ENCODE results near the gene SLC35F6.

Gene SLC35F6, protein sequence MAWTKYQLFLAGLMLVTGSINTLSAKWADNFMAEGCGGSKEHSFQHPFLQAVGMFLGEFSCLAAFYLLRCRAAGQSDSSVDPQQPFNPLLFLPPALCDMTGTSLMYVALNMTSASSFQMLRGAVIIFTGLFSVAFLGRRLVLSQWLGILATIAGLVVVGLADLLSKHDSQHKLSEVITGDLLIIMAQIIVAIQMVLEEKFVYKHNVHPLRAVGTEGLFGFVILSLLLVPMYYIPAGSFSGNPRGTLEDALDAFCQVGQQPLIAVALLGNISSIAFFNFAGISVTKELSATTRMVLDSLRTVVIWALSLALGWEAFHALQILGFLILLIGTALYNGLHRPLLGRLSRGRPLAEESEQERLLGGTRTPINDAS

DNA sequence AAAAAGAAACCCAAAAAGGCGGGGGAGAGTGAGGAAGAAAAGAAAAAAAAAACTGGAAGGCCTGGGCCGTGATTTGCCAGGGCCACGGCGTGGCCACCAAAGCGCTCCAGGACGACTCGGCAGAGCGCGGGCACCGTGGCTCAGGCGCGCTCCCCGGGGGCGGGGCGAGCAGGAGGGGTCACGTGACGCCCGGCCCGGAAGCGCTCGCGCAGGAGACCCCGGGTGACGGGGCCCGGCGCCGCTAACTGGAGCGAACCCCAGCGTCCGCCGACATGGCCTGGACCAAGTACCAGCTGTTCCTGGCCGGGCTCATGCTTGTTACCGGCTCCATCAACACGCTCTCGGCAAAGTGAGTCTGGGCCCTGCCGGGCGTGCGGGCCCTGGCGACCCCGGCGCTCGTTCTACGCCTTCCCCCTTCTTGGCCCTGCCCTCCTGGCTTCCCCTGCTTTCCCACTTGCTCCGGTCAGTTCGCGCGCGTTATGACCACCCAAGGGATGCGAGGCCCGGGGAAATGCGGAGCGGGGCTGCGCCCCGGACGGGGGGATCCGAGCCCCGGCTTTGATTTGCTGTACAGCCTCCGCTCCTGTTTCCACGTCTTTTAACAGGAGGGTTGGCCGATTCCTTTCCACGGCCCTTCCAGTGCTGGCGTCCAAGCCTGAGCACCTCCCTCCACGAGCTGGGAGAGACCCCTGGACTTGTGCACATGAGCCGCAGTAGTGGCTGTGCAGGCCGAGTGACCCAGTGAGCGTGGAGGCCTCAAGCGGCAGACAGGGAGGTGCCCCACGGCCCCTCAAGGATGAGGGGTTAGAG, at the start of gene SLC35F6:
SLC35F6 (plus strand) TSS at position 207 of the 810 bp plus-strand sequence; CDS start at position 273, 66 bp downstream.
- DNase-seq (ENCODE audit: low read depth) = peak; percentile 56

DNA sequence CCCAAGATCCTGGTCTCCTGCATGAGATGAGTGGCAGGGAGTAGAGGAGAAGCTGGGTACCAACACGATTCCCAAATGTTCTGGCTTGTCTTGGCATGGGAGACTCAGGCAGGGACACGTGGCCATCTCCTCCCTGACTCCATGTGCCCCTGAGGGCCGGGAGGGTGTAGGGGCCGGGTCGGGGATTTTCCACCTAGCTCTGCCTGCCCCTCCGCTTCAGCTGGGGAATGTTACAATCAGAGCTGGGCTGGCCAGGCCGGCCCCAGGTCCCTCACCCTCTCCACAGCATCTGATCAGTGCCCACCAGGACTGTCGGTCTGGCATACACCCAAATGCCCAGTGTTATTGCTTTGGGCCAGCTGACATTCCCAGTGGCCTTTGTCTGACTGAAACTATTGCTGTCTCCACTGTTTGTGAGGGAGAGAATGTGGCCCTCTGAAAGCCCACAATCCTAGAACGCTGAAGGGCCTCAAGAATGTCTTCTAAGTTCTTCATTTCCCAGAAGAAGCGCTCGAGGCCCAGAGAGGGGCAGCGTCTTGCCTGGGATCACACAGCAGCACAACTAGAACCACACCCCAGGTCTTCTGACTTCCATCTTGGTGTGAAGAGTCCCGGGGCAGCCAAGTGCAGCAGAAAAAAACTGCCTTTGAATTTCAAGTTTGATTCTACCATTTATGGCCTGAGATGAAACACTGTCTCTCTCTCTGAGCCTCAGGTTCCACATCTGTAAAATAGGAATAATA, 48.4 kb upstream of the SLC35F6 start:
- DNase-seq (ENCODE audit: low read depth) = no peak

DNA sequence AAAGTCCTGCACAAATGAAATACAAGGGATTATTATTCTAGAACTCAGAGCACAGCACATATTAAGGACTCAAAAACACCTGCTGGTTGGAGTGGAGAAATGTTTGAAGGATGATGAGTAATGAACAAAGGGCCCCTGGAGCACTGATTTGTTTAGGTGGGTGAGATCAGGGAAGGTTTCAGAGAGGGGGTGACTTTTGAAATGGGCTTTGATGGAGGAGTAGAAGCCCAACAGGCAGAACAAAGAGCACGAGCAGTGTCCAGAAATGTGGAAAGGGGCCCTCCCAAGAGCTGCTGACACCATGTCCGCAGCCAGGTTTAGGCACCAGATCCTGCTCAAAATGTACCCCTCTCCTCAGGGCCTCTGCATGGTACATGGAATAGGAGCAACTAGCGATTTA, 47.7 kb upstream of the SLC35F6 start:
- DNase-seq (ENCODE audit: low read depth) = no peak

DNA sequence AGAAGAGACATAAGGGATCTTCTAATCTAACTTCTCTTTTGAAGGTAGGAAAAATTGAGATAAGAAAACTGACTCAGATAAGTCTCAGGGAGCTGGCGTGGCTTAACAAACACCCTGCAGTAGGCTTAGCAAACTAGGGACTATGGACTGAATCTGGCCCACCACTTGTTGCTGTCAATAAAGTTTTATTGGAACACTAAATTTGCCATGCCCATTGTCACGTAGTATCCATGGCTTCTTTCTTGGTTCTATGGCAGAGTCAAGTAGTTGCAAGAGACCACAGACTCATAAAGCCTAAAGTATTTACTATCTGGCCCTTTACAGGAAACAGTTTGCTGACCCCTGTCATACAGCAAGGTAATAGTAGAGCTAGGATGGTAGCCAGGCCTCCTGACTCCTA, 47.3 kb upstream of the SLC35F6 start:
- no peak for DNase-seq (ENCODE audit: low read depth)

DNA sequence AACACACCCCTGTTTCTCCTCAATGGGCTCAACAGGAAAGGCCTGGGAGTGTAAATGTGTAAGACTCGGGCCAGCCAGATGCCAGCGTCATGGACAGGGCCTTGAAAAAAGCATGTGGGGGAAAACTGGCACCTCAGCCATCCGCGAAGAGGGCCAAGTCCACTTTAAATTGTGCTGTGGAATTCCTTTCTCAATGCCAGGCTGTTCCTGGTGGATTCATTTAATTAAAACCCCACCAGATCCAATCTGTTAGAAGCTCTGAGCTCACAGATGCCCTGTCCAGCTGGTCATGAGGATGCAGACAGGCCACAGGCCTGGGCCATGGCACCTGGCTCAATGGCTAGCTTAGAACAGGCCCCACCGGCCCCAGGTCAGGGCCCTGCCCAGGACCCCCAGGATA, 46.7 kb upstream of the SLC35F6 start:
- DNase-seq (ENCODE audit: low read depth) = no peak

DNA sequence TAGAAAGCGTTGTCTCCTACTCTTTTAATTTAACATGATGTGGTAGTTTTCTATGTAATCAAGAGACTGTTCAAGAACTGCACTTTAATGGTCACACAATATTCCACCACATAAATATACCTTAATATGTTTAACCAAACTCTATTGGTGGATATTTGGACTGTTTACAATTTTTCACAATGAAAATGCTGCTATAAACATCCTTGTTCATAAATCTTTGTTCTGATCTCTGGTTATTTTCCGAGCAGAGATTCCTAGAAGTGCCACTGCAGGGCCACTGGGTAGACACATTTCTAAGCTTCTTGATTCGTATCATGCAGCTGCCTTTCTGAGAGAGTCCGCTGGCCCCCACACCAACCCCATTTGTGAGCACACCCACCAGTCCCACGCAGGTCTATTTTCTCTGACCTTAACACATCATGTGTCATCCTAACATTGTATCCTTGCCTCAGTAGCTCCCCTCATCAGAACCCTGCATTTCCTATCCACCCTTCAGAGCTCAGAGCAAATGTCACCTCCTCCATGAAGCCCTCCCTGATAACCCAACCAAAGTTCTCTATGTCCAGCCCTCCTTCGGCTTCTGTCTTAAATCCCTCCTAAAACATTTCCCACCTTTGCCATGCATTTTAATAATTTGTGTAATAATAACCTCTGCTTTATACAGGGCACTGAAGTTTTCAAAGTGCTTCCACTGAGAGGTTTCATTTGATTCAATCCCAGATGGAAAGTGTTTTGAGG, 45.0 kb upstream of the SLC35F6 start:
- DNase-seq (ENCODE audit: low read depth) = no peak

DNA sequence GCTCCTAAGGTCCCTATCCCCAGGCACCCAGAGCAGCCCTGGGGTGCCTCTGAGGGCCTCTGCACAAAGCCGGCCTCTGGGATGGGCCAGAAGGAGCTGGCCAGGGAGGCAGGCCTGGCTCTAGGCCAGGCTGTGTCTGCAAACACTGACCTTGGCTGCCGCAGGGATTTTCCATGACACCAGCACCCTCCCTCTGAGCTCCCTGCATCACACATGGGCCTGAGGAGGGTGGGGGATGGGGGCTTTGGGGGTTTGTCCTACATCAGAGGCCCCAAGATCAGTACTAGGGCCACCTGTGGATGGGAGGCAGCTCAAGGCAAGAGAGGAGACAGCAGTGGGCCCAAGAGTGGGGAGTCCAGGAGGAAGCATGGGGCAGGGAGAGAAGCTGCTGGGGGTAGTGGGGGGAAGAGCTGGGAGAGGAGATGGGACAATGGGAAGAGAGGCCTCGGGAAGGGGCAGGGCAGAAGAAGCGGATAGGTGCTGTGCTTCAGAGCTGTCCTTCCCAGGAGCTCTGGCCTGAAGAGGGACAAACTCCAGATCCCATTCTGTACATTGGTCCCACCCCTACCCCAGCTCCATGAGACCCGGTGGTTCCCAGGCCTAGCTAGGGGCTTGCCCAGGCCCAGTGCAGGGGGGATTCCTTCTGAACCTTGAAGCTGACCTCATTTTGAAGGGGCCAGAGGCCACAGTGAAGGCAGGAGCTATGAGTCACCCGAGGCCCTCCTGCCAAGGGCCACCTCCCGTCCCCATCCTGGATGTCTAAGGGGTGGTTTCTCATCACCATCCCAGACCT, 43.6 kb upstream of the SLC35F6 start:
- DNase-seq (ENCODE audit: low read depth) = peak; percentile 83

DNA sequence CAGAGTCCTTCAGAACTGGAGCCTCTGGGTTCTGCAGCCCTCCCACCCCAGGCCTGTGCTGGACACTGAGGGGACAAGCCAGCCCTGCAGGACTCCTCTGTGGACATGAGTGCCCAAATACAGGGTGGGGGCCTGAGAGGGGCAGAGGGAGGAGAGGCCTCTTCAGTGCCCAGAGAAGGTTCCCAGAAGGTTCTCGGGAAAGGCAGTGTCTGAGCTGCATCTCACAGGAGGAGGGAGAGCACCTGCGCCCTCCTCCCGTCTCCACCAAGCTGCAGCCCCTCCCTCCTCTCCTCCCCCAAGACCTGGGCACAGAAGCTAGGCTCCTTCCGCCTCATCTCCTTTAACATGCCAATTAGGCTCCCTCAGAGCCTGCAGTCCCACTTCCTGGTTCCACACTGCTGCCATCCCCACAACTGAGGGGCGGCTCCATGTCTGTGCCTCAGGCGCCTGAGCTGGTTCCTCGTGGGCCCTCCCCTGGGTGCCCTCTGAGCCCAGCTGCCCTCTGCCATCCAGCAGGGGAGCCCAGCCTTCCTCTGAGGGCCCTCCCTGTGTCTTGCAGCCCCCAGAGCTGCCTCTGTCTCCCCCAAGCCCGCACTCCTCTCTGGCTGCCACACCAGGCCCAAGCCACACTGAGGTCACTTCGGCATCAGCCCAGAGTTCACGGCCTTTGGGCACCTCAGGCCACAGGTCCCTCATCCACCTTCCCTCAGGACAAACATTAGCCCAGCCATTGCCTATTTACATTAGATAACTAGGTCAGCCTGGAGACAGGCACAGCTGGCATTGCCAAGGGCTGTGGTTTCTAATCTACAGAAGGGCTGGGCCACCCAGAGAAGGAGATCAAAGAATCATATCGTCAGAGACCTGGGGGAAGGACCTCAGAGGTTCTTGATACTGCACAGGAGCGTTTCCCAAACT, 42.7 kb upstream of the SLC35F6 start:
- DNase-seq (ENCODE audit: low read depth) = no peak

DNA sequence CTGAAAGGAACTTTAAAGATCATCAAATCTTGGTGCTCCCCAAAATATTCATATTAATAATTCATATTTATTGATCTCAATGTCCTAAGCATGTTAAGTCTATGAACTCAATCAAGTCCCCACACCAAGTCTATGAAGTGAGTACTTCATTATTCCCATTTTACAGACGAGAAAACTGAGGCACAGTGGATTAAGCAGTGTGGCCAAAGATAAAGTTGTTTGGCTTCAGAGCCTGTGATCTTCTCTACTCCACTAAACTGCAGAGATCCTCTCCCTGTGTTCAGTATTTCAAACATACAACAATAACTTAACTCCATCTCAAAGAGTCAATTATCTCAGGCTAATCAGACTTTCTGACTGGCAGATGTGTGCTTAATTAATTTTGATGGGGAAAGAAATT, 41.8 kb upstream of the SLC35F6 start:
- DNase-seq (ENCODE audit: low read depth) = no peak

DNA sequence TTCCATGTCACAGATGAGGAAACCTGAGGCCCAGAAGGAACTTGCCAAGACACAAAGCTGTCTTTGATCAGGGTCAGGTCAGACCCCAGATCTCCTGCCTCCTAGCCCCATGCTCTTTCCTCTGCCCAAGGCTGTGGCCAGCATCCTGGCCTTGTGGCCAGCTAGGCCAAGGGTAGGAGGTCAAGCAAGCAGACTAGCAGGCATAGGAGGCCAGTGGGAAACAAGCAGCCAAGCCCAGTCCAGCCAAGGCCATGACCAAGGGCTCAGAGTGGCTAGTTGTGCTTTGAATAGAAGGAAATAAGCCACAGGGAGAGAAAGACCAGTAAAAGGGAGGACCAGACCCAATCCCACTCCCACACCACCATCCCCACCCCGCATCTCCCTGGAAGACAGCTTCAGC, 41.2 kb upstream of the SLC35F6 start:
- DNase-seq (ENCODE audit: low read depth) = no peak

DNA sequence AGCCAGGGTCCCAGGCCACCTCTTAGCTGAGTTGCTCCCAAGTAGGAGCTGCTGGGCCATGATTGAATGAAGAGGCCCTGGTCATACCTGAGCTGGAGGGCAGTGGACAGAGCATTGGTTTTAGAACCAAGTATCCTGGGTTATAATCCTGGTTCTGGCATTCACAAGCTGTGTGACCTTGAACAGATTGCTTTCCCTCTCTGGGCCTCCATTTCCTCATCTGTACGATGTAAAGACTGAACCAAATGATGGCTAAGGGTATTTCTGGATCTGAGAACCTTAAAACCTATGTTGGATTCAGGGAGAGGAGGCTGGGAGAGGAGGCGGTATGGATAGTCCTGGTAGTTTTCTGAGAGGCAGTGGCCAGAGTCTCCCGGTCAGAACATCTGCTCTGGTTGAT, 40.6 kb upstream of the SLC35F6 start:
- DNase-seq (ENCODE audit: low read depth) = no peak

DNA sequence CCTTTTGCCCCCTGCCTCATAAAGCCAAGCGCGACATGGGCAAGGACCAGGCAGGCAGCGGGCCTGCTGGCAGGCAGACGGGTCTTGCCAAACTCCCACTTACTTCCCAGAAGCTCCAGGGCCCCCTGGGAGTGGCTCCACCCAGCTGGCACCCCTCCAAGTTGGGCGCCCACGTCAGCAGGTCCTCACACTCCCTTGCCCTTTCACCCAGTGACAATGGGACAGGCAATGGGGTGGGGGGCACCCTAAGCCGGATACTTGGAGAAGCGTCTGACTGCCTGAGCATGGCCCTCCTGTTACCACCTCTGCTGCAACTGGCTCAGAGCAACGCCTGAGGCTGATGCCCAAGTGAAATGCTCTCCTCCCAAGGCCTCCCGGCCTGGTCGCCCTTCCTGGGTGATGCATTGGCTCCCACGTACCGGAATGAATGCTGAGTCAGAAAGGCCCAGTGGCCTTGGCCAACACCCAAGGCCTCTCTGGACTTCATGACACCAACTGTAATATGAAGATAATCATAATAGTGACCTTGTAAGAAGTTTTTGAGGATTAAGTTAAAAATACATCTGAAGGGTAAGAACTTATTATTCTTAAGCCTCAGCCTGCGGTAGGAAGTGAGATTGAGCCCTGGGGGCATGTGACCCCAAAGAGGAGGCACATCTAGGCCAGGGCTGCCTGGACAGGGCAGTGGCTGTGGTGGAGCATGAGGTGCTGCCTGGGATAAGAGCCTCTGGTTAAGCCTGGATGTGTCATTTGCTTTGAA, 39.9 kb upstream of the SLC35F6 start:
- peak; percentile 72 for DNase-seq (ENCODE audit: low read depth)

DNA sequence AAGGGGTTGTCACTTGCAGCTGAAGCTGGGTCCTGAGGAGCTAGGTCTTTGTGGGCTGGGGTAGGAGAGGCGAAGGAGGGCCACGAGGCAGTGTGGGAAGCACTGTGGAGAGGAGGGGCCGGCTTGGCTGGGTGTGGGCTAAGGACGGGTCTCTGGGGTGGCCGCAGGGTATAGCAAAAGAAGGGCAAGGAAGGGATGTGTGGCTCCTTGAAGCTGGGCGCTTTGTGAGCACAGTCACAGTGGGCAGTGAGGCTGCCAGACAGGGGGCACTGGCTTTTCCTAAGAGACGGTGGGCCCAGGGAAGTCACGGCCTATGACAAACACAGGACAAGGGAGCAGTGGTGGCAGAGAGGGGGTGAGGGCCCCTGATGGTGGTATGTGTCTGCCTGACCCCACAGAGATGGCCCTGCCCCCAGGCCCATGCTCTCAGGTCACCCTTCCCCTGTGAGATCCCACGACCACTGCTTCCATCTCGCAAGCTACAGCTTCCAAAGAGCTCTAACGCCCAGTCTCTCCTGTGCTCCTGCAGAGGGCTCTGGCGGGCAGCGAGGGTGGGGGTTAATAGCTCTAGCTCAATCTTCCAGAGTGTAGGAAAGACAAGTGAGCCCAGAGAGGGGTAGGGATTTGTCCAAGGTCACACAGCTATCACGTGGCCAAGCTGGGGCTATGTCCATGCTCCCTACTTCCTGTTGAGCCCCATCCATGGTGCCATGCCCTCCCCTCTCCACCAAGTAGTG, 39.1 kb upstream of the SLC35F6 start:
- no peak for DNase-seq (ENCODE audit: low read depth)

DNA sequence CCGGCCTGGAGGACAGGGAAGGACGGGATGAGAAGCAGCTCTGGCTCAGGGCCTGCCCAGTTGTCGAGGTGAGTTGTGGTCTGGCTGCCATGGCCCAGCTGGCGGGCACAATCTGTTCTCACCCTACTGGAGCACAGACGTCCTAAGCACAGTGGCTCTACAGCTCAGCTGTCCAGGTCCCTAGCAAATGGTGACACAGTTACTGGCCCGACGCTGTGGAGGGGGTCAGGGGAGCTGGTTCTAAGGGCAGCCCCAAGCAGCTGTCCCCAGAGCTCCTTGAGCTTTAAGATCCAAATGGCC, 38.6 kb upstream of the SLC35F6 start:
- no peak for DNase-seq (ENCODE audit: low read depth)

DNA sequence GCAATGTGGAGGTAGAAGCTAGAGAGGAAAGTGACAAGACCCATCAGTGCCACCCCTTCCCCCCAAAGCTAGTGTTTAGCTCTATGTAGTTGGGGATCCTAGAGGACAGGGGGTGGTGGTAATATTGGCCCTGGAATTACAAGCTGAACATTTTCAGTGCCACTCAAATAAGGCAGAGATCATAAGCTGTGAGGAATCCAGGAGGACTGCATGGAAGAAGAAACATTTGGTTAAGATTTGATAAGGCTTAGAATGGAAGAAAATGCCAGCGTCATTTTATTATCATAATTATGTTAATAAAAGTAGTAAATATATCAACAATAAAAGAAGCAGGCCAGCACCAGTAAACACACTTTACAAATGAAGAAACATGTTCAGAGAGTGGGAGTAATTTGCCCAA, 37.9 kb upstream of the SLC35F6 start:
- no peak for DNase-seq (ENCODE audit: low read depth)

DNA sequence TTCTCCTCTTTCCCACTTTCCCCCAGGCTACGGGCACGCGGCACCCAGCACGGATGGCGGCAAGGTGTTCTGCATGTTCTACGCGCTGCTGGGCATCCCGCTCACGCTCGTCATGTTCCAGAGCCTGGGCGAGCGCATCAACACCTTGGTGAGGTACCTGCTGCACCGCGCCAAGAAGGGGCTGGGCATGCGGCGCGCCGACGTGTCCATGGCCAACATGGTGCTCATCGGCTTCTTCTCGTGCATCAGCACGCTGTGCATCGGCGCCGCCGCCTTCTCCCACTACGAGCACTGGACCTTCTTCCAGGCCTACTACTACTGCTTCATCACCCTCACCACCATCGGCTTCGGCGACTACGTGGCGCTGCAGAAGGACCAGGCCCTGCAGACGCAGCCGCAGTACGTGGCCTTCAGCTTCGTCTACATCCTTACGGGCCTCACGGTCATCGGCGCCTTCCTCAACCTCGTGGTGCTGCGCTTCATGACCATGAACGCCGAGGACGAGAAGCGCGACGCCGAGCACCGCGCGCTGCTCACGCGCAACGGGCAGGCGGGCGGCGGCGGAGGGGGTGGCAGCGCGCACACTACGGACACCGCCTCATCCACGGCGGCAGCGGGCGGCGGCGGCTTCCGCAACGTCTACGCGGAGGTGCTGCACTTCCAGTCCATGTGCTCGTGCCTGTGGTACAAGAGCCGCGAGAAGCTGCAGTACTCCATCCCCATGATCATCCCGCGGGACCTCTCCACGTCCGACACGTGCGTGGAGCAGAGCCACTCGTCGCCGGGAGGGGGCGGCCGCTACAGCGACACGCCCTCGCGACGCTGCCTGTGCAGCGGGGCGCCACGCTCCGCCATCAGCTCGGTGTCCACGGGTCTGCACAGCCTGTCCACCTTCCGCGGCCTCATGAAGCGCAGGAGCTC, 36.2 kb upstream of the SLC35F6 start:
- no peak for DNase-seq (ENCODE audit: low read depth)

DNA sequence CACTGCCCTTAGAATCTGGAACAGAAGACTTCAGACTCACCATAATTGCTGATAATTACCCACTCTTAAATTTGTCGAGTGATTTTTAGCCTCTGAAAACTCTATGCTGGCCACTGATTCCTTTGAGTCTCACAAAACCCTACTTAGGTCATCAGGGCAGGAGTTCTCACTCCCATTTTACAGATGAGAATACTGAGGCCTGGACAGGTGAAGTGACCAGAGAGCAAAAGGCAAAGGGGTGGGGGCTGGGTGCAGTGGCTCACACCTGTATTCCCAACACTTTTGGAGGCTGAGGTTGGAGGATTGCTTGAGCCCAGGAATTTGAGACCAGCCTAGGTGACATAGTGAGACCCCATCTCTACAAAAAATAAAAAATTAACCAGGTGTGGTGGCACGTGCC, 34.8 kb upstream of the SLC35F6 start:
- no peak for DNase-seq (ENCODE audit: low read depth)
